Fibroblast of skin of scalp (primary cell): ENCODE results near the gene RNU5D-1. TPM values are rescaled to one million over a fixed set of nuclear protein-coding genes. Genes with fewer than 3 reads are reported as not detected.
"Not testable (repeated sequence)": the region's sequence is repeated elsewhere in the genome, so short reads cannot be mapped to it uniquely, and the experiment has no call there.

ENCODE experiments used
- DNase-seq: peaks from one replicate; pipeline ENCODE4 v3.0.0-alpha.2; 2013
- polyA plus RNA-seq, 2 experiments: library from polyadenylated mRNA; unstranded; fragments of 120-200 nt; gene quantifications; one replicate each; pipeline ENCODE4 v1.2.1, GENCODE V29; 2013; ENCODE audit not compliant: insufficient read length in 2 of 2

The RNU5D-1 gene
- not detected for polyA plus RNA-seq (2013, experiment 1 of 2; ENCODE audit: insufficient read length)
- polyA plus RNA-seq (2013, experiment 2 of 2; ENCODE audit: insufficient read length), result not detected

GRCh38 chr1:44730741-44731512, at the start of gene RNU5D-1:
RNU5D-1 (minus strand) TSS chr1:44731170.
- DNase-seq, result peak; percentile 97

- no peak for DNase-seq
Observed at GRCh38 chr1:44780583-44781121, 49.7 kb upstream of the RNU5D-1 start.

GRCh38 chr1:44778705-44779576, 48.0 kb upstream of the RNU5D-1 start:
- DNase-seq, result no peak

GRCh38 chr1:44777969-44778635, 47.1 kb upstream of the RNU5D-1 start:
- DNase-seq, result no peak

- no peak for DNase-seq
Observed at GRCh38 chr1:44777547-44777946, 46.6 kb upstream of the RNU5D-1 start.

- no peak for DNase-seq
Observed at GRCh38 chr1:44776730-44777068, 45.7 kb upstream of the RNU5D-1 start.

GRCh38 chr1:44775930-44776729, 45.2 kb upstream of the RNU5D-1 start:
- DNase-seq, result no peak

GRCh38 chr1:44775078-44775929, 44.3 kb upstream of the RNU5D-1 start, which contains the start of gene RPS8:
RPS8 (plus strand) TSS chr1:44775540; CDS start chr1:44775597, 57 bp downstream.
- DNase-seq, result peak; percentile 95

- DNase-seq, result not testable (repeated sequence)
Observed at GRCh38 chr1:44766421-44766820, 35.5 kb upstream of the RNU5D-1 start.

- DNase-seq, result no peak
Observed at GRCh38 chr1:44760876-44761275, 29.9 kb upstream of the RNU5D-1 start.

- no peak for DNase-seq
Observed at GRCh38 chr1:44759077-44759476, 28.1 kb upstream of the RNU5D-1 start.

GRCh38 chr1:44757420-44757819, 26.4 kb upstream of the RNU5D-1 start:
- no peak for DNase-seq

GRCh38 chr1:44747878-44748277, 16.9 kb upstream of the RNU5D-1 start:
- no peak for DNase-seq

GRCh38 chr1:44743211-44743610, 12.2 kb upstream of the RNU5D-1 start:
- no peak for DNase-seq

- no peak for DNase-seq
Observed at GRCh38 chr1:44740179-44740617, 9.2 kb upstream of the RNU5D-1 start.

- peak; percentile 98 for DNase-seq
Observed at GRCh38 chr1:44739307-44740178, 8.6 kb upstream of the RNU5D-1 start, which contains the start of gene KIF2C. KIF2C (plus strand) TSS chr1:44739837; CDS start chr1:44739933, 96 bp downstream.

GRCh38 chr1:44738953-44739306, 8.0 kb upstream of the RNU5D-1 start:
- not testable (repeated sequence) for DNase-seq

- DNase-seq, result no peak
Observed at GRCh38 chr1:44735992-44736391, 5.0 kb upstream of the RNU5D-1 start.

- DNase-seq, result no peak
Observed at GRCh38 chr1:44733784-44734183, 2.8 kb upstream of the RNU5D-1 start.

GRCh38 chr1:44733365-44733764, 2.4 kb upstream of the RNU5D-1 start:
- peak; percentile 90 for DNase-seq
